ENCODE measurements around the gene ITGBL1. TPM values are rescaled to one million over a fixed set of nuclear protein-coding genes. Genes with fewer than 3 reads are reported as not detected.

ITGBL1 gene
- total RNA-seq, 1 experiment from 2014 or later, result 37.1 TPM

GRCh38 chr13:101408154-101408553, 44.3 kb upstream of the ITGBL1 start:
- TF ChIP-seq EZH2 (IDR thresholded peaks at IDR 0.05; ENCODE audit: low read length, unreplicated experiment), result no peak
- H3F3A ChIP-seq (ENCODE audit: low read length, unreplicated experiment), result no peaks in the 10 kb centered on the region
- no peak overlapping the region for H3K9ac ChIP-seq (ENCODE audit: low read length)
- POLR2A ChIA-PET (ENCODE audit: unreplicated experiment), result no interaction called here
- no peak overlapping the region for H2AFZ ChIP-seq (ENCODE audit: low read length)
- 0 out of 2 replicates have a peak, but pooled peaks cover 3% of the 10 kb centered on the region for H3K79me2 ChIP-seq (ENCODE audit: low read length)
- DNase-seq, result no peak
- CTCF ChIA-PET, result no interaction called here
- BruUV-seq (replicated peaks), result no TSS peak
- intact Hi-C loops (cut with micrococcal nuclease), result no loop called here
- no peaks in the 10 kb centered on the region for H3K9me2 ChIP-seq (replicated peaks; ENCODE audit: low read length)
- H3K9me3 ChIP-seq (ENCODE audit: low read length), result no peaks in the 10 kb centered on the region
- H3K4me2 ChIP-seq (ENCODE audit: low read length), result peak overlapping the region; percentile 61; the same call in 1 of the 2 replicates
- ATAC-seq, result peak; percentile 31; the same call in 1 of the 2 replicates
- H3K36me3 ChIP-seq (ENCODE audit: low read depth, low read length), result no peaks in the 10 kb centered on the region
- no peaks in the 10 kb centered on the region for H4K20me1 ChIP-seq (ENCODE audit: low read length)
- peaks cover 22% of the 10 kb centered on the region for H3K4me1 ChIP-seq (ENCODE audit: insufficient read depth, low read length)
- H3K27me3 ChIP-seq (ENCODE audit: low read length), result no peaks in the 10 kb centered on the region
- H3K4me3 ChIP-seq (ENCODE audit: low read length), result no peak overlapping the region
- no peak overlapping the region for H3K27ac ChIP-seq (ENCODE audit: low read length)

- BruUV-seq (replicated peaks), result no TSS peak
- Histone ChIP-seq H3K9ac (ENCODE audit: low read length) (no peak overlapping the region), H3K4me2 (ENCODE audit: low read length) (no peak overlapping the region), H3K9me3 (ENCODE audit: low read length) (no peaks in the 10 kb centered on the region), H2AFZ (ENCODE audit: low read length) (no peak overlapping the region), H3K36me3 (ENCODE audit: low read depth, low read length) (no peaks in the 10 kb centered on the region), H3K27ac (ENCODE audit: low read length) (no peak overlapping the region), H4K20me1 (ENCODE audit: low read length) (no peaks in the 10 kb centered on the region), H3K79me2 (ENCODE audit: low read length) (0 out of 2 replicates have a peak, but pooled peaks cover 10% of the 10 kb centered on the region), H3K27me3 (ENCODE audit: low read length) (no peaks in the 10 kb centered on the region), H3F3A (ENCODE audit: low read length, unreplicated experiment) (no peaks in the 10 kb centered on the region), H3K4me1 (ENCODE audit: insufficient read depth, low read length) (peaks cover 22% of the 10 kb centered on the region), H3K4me3 (ENCODE audit: low read length) (no peak overlapping the region), H3K9me2 (replicated peaks; ENCODE audit: low read length) (no peaks in the 10 kb centered on the region)
- ATAC-seq, result no peak
- DNase-seq, result no peak
- ChIA-PET POLR2A (ENCODE audit: unreplicated experiment) (no interaction called here), CTCF (no interaction called here)
- intact Hi-C loops (cut with micrococcal nuclease), result no loop called here
- no peak for TF ChIP-seq CTCF (conservative IDR thresholded peaks at IDR 0.05; ENCODE audit: low read depth, low read length)
- TF ChIP-seq EZH2phosphoT487 (IDR thresholded peaks at IDR 0.05; ENCODE audit: borderline replicate concordance, low read length), result no peak
- no peak for TF ChIP-seq EZH2 (IDR thresholded peaks at IDR 0.05; ENCODE audit: low read length, unreplicated experiment)
Measured at GRCh38 chr13:101408992-101409656, 43.4 kb upstream of the ITGBL1 start.

GRCh38 chr13:101412076-101412475, 40.4 kb upstream of the ITGBL1 start:
- H3K9ac ChIP-seq (ENCODE audit: low read length), result no peak overlapping the region
- H3K27ac ChIP-seq (ENCODE audit: low read length), result no peak overlapping the region
- TF ChIP-seq CTCF (conservative IDR thresholded peaks at IDR 0.05; ENCODE audit: low read depth, low read length) (no peak), EZH2 (IDR thresholded peaks at IDR 0.05; ENCODE audit: low read length, unreplicated experiment) (no peak), EZH2phosphoT487 (IDR thresholded peaks at IDR 0.05; ENCODE audit: borderline replicate concordance, low read length) (no peak)
- H3K9me2 ChIP-seq (replicated peaks; ENCODE audit: low read length), result no peaks in the 10 kb centered on the region
- H3K4me3 ChIP-seq (ENCODE audit: low read length), result no peak overlapping the region
- H3F3A ChIP-seq (ENCODE audit: low read length, unreplicated experiment), result no peaks in the 10 kb centered on the region
- H2AFZ ChIP-seq (ENCODE audit: low read length), result no peak overlapping the region
- ATAC-seq (no peak), DNase-seq (no peak)
- CTCF ChIA-PET, result no interaction called here
- BruUV-seq (replicated peaks), result no TSS peak
- no peaks in the 10 kb centered on the region for H3K9me3 ChIP-seq (ENCODE audit: low read length)
- H3K27me3 ChIP-seq (ENCODE audit: low read length), result no peaks in the 10 kb centered on the region
- no peaks in the 10 kb centered on the region for H3K36me3 ChIP-seq (ENCODE audit: low read depth, low read length)
- peaks cover 20% of the 10 kb centered on the region for H3K4me1 ChIP-seq (ENCODE audit: insufficient read depth, low read length)
- H3K79me2 ChIP-seq (ENCODE audit: low read length), result peaks cover 25% of the 10 kb centered on the region
- H3K4me2 ChIP-seq (ENCODE audit: low read length), result no peak overlapping the region
- intact Hi-C loops (cut with micrococcal nuclease), result no loop called here
- no peaks in the 10 kb centered on the region for H4K20me1 ChIP-seq (ENCODE audit: low read length)
- POLR2A ChIA-PET (ENCODE audit: unreplicated experiment), result no interaction called here
